Hematopoietic multipotent progenitor cell treated with erythropoietin and hydrocortisone succinate and interleukin-3 and kit ligand, for 4 days (in vitro differentiated cells): ENCODE results near the gene CLDN9.
A peak's percentile ranks its signal among the peaks of the same experiment; 100 is the strongest.

Experiments
- DNase-seq: peaks from one replicate; pipeline ENCODE4 v3.0.0-alpha.2; 2015

CLDN9 gene

GRCh38 chr16:2974319-2975056 lies 38.2 kb upstream of the CLDN9 start:
- no peak for DNase-seq

GRCh38 chr16:2975161-2975795 lies 37.4 kb upstream of the CLDN9 start:
- DNase-seq: no peak

DNA sequence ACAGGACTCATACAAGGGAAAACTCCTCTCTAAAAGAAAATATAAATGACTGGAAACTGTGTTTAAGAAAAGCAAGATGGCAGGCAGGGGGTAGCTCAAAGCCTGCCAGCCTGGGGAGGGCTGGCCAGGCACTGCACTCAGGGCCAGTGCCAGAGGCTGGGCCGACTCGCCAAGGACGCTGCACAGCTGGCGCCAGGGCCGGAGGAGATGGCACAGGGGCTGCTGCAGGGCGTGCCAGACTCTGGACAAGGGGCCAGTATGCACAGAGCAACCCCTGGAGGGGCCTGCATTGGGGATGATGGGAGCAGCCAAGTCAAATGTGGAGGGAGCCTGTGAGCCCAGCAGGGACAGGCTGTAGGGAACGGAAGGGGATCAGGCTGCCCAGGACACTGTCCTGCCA lies 36.5 kb upstream of the CLDN9 start:
- no peak for DNase-seq

DNA sequence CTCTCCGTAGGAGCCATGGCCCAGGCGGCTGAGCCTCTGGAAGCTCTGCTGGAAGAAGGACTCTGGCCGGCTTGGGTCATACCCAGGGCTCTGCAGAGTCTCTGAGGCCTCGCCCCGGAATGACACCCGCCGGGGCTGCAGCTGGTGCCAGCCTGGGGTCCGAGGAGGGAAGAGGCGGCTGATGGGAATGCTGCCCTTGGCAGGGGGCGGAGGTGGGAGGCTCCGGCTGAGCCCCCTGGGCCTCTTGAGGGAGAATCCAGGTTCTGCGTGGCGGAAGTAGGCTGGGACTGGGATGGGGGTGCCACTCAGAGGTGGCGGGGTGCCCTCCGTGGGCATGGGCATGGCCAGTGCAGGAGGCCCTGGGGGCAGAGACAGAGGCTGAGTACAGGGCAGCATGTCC lies 36.0 kb upstream of the CLDN9 start:
- no peak for DNase-seq

DNA sequence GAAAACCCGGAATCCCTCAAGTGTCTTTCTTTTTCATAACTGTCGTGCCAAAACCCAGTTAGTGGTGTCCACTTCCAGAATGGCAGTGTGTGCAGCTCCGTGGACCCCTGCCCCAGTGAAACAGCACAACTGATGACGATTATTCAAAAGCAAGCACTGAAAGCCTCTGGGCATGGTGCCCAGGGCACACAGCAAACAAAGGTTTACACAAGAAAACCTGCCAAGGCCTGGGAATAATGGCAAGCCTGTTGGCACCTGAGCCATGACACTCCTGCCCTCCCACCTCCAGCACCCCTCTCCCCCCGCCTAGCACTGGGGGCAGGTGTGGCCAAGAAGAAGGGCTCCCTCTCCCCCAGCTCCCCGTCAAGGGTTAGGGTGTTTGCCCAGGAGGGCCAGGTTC lies 35.3 kb upstream of the CLDN9 start:
- DNase-seq: no peak

GRCh38 chr16:2979669-2980226 lies 33.0 kb upstream of the CLDN9 start:
- DNase-seq: peak; percentile 67

GRCh38 chr16:2980227-2981176 lies 32.2 kb upstream of the CLDN9 start, which contains the start of gene PKMYT1:
Gene PKMYT1 (minus strand): TSS chr16:2980446. CDS start chr16:2979657, 789 bp downstream.
- peak; percentile 97 for DNase-seq

- no peak for DNase-seq
Measured at GRCh38 chr16:2981177-2981898, 31.4 kb upstream of the CLDN9 start.

- no peak for DNase-seq
Measured at GRCh38 chr16:2981899-2982250, 30.8 kb upstream of the CLDN9 start.

DNA sequence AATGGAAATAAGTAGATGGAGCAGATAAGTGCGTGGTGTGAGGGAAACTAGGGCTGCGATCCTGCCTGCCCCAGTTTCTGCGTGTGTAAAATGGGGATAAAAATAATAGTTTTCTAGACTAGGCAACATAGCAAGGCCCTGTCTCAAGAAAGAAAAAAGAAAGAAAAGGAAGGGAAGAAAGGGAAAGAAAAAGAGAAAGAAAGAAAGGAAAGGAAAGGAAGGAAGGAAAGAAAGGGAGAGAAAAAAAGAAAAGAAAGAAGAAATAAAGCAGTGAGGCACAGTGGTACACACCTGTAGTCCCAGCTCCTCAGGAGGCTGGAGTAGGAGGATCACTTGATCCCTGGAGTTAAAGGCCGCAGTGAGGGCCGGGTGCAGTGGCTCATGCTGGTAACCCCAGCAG lies 30.3 kb upstream of the CLDN9 start:
- DNase-seq: no peak

DNA sequence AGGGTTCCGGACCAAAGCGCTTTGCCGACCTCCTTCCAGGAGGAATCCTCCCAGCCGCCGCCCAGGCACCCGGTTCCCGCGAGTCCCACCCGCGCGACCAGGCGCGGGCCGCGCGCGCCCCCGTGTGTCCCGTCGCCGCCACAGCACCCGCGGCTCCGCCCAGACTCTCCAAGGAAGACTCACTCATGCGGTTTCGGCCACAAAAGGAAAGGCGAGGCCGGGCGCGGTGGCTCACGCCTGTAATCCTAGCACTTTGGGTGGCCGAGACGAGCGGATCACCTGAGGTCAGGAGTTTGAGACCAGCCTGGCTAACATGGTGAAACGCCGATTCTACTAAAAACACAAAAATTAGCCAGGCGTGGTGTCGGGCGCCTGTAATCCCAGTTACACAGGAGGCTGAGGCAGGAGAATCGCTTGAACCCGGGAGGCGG lies 29.0 kb upstream of the CLDN9 start:
- peak; percentile 88 for DNase-seq

- no peak for DNase-seq
Measured at GRCh38 chr16:2985462-2985861, 27.3 kb upstream of the CLDN9 start.

- DNase-seq: no peak
Measured at GRCh38 chr16:2985893-2986355, 26.8 kb upstream of the CLDN9 start.

DNA sequence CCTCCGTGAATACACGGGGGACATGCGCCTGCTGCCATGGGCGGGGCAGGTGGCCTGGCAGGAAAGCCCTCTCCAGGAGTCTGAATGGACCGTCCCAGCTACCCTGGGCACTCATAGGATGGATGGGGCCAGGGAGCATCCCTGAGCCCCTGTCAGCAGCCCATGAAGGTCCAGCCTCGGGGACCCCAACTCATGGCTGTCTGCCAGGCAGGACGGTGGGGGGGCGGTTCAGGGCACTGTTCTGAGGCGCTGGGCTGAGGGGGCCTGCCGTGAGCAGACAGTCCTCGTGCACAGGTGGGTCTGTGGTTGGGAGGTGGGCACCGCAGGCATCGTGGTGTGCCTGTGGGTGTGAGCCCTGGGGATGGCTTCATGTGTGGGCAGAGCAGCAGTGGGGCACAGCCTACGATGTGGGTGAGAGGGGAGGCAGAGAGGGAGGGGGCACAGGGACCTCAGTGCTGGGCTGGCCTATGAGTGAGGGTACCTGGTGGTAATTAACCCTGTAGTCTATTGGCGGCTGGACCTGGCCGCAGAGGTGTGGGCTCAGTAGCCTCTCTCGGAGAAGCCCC lies 26.0 kb upstream of the CLDN9 start:
- no peak for DNase-seq

DNA sequence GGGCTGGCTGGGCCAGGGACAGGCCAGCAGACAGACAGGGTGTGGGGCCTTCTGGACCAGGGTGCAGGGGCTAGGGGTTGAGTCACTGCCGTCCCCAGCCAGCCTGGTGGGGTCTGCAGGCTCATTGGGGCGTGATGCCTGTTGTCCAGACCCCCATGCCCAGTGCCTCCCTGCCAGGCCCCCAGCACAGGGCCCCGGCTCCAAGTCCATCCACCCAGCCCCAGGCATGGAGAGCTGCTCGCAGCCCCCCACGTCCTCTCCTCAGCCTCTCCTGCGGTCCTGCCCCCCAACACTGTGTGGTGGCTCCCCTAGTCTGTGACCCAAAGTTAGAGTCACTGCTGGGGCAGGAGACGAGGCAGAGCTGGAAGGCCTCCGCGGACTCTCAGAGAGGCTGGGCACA lies 25.4 kb upstream of the CLDN9 start:
- DNase-seq: no peak

- DNase-seq: peak; percentile 34
Measured at GRCh38 chr16:2987833-2988232, 24.9 kb upstream of the CLDN9 start.

DNA sequence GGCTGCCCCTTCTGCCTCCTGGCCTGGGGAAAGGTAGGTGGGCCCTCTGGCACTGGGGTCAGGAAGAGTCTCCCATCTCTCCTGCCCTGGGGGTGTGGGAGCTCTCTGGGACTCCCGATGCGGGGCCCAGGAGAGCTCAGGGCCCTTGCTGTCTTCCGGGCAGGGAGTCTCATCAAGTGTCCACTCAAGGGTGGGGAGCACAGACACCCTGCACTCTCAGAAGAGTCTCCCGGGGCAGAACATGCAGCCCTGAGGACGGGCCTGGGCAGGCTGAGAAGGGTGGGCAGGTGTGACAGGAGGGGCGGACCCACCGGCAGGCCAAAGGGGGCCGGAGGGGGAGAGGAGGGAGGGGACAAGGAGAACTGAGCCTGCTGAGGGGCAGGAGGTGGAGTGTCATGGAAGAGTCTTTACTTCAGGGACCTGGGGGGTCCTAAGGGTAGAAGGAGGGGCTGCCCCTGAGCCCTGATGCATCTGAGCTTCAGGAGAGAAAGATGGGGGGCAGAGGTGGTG lies 24.1 kb upstream of the CLDN9 start:
- DNase-seq: no peak

GRCh38 chr16:2990891-2991290 lies 21.8 kb upstream of the CLDN9 start:
- DNase-seq: no peak

DNA sequence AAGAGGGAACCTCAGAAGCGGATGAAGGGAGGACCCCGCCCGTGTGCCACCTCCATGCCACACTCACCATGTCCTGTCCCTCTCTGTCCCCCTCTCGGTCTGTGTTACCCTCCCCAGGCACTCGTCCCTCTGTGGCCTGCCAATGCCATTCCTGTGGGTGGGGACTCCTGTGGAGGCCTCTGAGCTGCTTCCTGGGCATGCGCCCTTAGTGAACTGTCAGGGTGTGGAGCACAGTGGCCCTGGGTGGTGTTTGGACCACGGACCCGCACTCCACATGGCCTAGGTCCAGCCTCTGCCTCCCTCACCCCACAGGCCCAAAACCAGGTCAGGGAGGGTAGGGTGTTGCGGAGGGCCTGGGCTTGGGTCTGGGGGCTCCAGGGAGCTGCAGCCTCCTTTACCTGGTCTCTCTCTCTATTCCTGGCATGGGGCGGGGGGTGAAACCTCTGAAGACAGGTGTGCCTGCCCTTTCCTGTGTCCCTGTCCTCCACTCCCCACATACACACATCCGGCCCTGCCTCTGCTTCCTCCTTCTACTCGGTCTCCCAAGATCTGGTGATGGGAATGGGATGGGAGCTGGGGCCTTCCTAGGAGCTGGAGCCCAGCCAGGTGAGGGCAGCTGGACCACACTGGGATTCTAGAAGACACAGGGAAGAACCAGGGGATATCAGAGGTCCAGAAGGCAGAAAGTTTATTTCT lies 21.0 kb upstream of the CLDN9 start:
- DNase-seq: no peak

- DNase-seq: no peak
Measured at GRCh38 chr16:2992383-2993081, 20.2 kb upstream of the CLDN9 start.

DNA sequence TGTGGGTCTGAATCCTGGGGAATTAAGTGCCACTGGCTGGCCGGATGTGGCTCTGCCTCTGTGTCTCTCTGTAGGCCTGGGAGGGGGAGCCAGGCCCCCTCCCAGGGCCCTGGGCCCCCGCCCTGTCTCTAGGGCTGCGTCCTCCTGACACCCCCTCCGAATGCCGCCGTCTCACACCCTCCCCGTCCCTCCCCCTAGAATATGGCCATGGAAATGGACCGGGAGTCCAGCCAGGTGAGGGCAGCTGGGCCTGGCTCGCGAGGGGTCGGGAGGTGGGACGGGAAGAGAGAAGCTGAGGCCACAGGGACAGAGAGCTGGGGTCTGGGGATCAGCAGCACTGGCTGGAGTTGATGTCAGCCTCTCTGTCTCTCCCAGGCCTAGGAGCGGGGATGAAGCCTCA lies 16.4 kb upstream of the CLDN9 start:
- DNase-seq: no peak
